KOPT-K1 (cell line): ENCODE results near the gene TNFRSF19.

ENCODE experiments used
- H3K27ac ChIP-seq: fragments of 200-600 bp; sonication (generic); 2 replicates; pipeline ENCODE4 v1.5.1; 2016; ENCODE audit warnings: antibody characterized with exemption, mild to moderate bottlenecking, low read depth, low read length; ENCODE audit not compliant: poor library complexity, severe bottlenecking
- H3K36me3 ChIP-seq: fragments of 200-600 bp; sonication (generic); 2 replicates; pipeline ENCODE4 v1.5.1; 2017; ENCODE audit warnings: antibody characterized with exemption, mild to moderate bottlenecking, low read length, moderate library complexity; ENCODE audit not compliant: insufficient read depth
- H3K9me3 ChIP-seq: fragments of 200-600 bp; sonication (generic); 2 replicates; pipeline ENCODE4 v1.5.1; 2017; ENCODE audit warnings: antibody characterized with exemption, low read length, mild to moderate bottlenecking; ENCODE audit not compliant: insufficient read depth, poor library complexity, severe bottlenecking

The TNFRSF19 gene

DNA sequence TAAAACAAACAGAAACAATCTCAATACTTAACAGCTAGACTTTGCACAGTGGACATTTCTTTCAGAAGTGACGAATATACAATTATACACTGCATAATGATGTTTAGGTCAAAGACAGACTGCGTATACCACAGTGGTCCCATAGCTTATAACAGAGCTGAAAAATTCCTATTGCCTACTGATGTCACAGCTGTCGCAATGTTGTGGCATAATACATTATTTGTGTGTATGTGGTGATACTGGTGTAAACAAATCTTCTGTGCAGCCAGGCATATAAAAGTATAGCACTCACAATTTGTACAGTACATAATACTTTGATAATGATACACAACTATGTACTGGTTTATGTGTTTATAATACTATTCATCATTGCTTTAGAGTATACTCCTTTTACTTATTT lies 116.7 kb downstream of the TNFRSF19 start:
- Histone ChIP-seq H3K27ac (no peak overlapping the region), H3K9me3 (peaks cover 26% of the 10 kb centered on the region), H3K36me3 (no peaks in the 10 kb centered on the region)

DNA sequence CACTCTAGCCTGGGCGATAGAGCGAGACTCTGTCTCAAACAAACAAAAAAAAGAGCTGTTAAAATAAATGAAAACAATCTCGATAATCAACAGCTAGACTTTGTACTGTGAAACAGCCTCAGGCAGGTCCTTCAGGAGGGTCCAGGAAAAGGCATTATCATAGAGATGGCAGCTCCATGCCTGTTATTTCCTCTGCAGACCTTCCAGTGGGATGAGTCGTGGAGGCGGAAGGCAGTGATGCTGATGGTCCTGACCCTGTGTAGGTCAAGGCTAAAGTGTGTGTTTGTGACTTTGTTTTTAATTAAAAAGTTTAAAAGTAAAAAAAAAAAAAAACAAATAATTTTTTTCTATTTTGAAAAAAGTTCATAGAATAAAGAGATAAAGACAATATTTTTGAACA lies 117.4 kb downstream of the TNFRSF19 start:
- Histone ChIP-seq H3K27ac (no peak overlapping the region), H3K9me3 (peaks cover 26% of the 10 kb centered on the region), H3K36me3 (no peaks in the 10 kb centered on the region)

DNA sequence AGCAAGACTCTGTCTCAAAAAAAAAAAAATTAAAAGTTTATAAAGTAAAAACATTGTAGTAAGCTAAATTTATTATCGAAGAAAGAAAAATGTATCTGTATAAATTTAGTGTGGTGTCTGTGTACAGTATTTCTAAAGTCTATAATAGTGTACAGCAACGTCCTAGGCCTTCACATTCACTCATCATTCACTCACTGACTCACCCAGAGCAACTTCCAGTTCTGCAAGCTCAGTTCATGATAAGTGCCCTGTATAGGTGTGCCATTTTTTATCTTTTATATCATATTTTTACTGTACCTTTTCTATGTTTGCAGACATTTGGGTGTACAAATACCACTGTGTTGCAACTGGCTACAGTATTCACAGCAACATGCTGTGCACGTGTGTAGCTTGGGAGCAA lies 118.1 kb downstream of the TNFRSF19 start:
- H3K9me3 ChIP-seq, result peaks cover 26% of the 10 kb centered on the region

DNA sequence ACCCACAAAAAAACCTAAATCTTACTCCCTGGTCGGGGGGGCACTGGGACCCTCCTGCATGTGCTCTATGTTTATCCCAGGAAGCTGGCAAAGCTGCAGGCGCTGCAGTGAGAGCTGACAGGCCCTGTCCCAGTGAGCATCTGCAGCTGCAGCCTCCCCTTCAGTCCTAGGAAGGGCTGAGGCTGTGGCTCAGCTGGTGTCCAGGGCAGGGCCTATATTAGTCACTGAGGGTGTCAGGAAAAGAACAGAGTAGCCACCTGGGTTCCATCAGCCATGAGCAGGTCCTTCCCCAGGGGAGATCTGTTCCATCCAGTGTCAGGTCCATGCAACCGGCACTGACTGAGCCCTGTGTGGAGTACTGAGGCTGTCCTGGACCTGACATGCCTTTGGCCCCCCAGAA lies 120.5 kb downstream of the TNFRSF19 start:
- Histone ChIP-seq H3K36me3 (no peaks in the 10 kb centered on the region), H3K9me3 (peaks cover 4% of the 10 kb centered on the region), H3K27ac (no peak overlapping the region)

More for the DNA sequence above, 118.1 kb downstream of the TNFRSF19 start:
- Histone ChIP-seq H3K27ac (no peak overlapping the region), H3K36me3 (no peaks in the 10 kb centered on the region)

DNA sequence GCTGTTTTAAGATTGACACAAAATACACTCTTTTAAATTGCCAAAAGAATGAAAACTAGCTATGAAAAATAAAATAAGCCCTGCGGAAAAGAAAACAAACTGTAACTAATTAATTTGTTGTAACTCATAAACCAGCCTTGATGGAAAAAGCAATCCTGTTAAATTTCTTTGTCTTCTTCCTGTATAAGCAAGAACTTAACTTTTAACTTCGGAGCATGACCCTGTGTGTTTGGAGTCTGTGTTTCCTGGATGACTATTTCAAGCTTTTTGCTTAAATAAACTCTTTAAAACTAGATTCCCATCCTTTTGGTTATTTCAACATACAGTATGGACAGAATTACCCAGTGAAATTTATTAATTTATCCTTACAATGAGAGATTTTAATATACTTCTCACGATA lies 122.6 kb downstream of the TNFRSF19 start:
- no peaks in the 10 kb centered on the region for H3K36me3 ChIP-seq
- no peak overlapping the region for H3K27ac ChIP-seq
- no peaks in the 10 kb centered on the region for H3K9me3 ChIP-seq

DNA sequence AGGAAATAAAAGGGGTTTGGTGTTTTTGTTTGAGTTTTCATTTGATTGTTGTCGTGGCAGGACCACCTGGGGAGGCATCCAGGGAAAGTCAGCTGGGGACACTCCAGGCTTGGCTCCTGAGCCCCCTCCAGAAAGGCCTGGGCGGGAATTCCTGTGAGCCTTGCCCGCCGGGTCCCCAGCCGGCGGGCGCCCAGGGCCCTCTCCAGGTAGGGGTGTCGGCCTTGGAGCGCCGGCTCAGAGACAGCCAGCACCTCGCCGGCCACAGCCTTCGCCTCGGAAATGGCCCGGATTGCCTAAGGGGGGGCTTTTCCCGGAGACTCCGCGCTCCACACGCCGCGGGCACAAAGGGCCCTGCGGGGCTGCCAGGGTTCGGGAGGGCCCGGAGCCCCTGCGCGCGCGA lies 125.0 kb downstream of the TNFRSF19 start:
- no peaks in the 10 kb centered on the region for H3K36me3 ChIP-seq
- no peaks in the 10 kb centered on the region for H3K9me3 ChIP-seq
- H3K27ac ChIP-seq, result no peak overlapping the region

DNA sequence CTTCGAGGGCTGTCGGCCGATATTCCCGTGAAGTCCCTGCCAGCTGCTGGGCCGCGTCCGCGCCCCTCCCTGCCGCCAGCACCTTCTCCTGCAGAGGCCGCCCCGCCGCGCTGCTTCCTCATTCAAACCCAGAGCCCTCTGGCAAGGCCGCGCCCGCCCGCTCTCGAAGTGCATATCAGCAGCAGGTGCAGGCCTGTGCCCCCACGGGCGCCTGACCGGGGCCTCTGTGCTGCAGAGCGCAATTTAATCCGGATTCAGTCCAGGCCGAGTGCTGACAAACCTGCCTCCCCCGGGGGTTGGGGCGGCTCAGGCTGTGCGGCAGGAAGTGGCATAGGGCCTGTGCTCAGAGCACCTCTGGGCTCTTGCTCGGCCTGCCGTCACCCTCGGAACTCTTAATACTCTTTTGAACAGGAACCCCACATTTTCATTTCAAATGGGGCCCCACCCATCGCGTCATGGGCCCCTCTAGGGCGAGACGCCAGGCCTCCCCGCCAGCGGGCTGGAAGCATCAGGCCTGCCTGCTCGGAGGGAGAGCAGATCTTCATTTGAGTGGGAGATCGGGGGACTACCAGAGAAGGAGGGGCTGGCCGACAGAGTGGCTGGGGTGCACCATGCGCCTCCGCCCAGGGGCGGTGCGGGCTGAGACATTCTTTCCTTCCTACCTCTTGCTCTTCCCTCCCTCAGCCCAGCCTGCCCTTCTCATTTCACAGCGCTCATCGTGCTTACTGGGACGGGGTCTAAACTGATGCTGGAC lies 125.7 kb downstream of the TNFRSF19 start:
- Histone ChIP-seq H3K27ac (no peak overlapping the region), H3K9me3 (no peaks in the 10 kb centered on the region), H3K36me3 (no peaks in the 10 kb centered on the region)

DNA sequence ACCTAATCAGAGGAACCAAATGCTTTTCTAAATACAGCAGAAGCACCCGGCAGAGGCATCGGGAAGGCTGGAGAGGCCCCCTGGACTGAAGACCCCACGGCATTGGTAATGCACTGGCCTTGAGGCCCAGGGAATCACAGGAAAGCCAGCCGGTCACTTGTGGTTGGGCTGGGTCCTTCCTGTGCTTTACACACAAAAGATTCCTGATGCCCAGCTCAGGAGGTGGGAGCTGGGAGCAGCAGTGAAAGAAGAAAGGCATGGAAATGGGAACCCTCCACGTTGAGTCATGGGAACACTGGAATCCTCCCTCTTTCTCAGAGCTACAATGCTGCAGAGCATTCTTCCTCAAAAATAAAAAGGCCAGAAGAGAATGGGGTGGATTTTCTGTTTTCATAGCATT lies 126.4 kb downstream of the TNFRSF19 start:
- no peaks in the 10 kb centered on the region for H3K36me3 ChIP-seq
- no peaks in the 10 kb centered on the region for H3K9me3 ChIP-seq
- H3K27ac ChIP-seq, result no peak overlapping the region

DNA sequence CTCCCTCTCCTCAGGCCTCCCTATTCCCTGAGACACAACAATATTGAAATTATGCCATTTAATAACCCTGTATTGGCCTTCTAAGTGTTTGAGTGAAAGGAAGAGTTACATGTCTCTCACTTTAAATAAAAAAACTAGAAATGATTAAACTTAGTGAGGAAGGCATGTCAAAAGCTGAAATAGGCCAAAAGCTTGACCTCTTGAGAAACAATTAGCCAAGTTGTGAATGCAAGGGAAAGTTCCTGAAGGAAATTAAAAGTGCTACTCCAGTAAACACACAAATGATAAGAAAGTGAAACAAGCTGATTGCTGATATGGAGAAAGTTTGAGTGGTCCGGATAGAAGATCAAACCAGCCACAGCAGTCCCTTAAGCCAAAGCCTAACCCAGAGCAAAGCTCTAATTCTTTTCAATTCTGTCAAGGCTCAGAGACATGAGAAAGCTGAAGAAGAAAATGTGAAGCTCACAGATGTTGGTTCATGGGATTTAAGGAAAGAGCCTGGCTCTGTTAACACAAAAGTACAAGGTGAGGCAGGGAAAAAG lies 127.6 kb downstream of the TNFRSF19 start:
- Histone ChIP-seq H3K9me3 (no peaks in the 10 kb centered on the region), H3K27ac (no peak overlapping the region), H3K36me3 (no peaks in the 10 kb centered on the region)

DNA sequence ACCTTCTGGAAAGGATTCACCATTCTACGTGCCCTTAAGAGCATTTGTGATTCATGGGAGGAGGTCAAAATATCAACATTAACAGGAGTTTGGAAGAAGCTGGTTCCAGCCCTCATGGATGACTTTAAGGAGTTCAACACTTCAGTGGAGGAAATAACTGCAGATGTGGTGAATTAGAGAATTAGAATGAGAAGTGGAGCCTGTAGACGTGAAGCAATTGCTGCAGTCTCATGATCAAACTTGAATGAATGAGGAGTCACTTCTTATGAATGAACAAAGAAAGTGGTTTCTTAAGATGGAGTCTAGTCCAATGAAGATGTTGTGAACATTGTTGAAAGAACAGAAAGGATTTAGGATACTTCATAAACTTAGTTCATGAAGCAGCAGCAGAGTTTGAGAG lies 129.1 kb downstream of the TNFRSF19 start:
- no peak overlapping the region for H3K27ac ChIP-seq
- no peaks in the 10 kb centered on the region for H3K36me3 ChIP-seq
- H3K9me3 ChIP-seq, result no peaks in the 10 kb centered on the region

DNA sequence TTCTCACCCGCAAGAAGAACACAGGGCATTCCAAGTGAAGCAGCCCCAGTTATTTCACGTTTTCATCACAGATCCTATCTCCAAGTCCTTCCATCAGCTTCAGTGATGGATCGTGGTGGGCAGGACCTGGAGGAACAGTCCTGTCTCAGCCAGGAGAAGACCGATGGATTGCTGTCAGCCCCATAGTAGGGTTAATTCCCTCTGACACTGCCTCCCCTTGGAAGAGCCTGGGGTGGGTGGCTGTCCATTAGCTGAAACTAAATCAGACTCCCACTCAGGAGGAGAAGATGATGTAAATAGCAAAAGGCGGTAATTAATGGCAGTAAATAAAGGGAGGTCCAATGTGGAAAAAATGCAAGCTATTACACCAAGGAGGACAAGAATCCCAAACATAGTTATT lies 131.0 kb downstream of the TNFRSF19 start:
- H3K36me3 ChIP-seq, result no peaks in the 10 kb centered on the region

DNA sequence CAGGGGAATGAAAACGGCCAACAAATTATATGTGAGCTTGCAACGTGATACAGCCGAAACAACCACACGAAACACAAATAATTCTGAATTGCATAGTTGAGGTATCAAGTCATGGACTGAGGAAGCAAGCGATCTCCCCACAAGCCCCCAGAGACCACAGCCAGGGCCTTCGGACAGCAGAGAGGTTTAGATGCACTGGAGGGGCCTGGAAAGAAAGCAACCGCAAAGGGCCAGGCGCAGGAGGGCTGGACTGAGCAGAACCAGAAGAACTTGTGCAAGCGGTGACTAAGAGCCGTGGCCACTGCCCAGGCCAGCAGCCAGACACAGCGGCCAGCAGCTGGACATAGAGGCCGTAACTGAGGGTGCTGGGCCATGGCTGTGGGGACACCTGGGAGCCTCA lies 131.4 kb downstream of the TNFRSF19 start:
- H3K9me3 ChIP-seq, result no peaks in the 10 kb centered on the region
- H3K36me3 ChIP-seq, result no peaks in the 10 kb centered on the region
- H3K27ac ChIP-seq, result no peak overlapping the region

More for the DNA sequence above, 131.0 kb downstream of the TNFRSF19 start:
- Histone ChIP-seq H3K27ac (no peak overlapping the region), H3K9me3 (no peaks in the 10 kb centered on the region)

DNA sequence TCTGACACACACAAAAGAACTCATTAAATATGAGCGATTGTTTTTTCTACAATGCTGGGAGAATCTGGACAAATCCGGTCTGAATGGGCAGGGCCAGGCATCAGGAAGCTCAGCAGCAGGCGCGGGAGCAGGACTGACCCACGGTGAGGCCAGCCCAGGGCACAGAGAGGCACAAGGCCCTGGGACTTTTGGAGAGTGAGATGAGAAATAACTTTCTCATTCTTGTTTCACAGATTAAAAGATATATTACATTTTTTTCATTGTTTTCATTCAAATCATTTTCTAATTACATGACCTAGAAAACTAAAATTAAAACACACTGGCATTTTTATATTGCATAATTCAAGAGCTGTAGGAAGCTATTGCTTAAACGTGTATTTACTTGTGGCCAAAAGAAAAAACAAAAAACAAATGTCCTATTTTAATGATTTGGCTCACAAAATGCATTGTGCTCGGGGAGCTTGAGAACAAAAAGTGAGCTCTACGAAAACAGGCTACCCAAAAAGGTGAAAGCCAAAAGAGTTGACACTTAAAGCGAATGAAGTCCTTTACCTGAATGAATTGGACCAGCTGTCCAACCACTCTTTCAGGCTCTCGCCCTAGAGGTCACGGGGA lies 133.1 kb downstream of the TNFRSF19 start:
- Histone ChIP-seq H3K36me3 (no peaks in the 10 kb centered on the region), H3K9me3 (no peaks in the 10 kb centered on the region), H3K27ac (no peak overlapping the region)

DNA sequence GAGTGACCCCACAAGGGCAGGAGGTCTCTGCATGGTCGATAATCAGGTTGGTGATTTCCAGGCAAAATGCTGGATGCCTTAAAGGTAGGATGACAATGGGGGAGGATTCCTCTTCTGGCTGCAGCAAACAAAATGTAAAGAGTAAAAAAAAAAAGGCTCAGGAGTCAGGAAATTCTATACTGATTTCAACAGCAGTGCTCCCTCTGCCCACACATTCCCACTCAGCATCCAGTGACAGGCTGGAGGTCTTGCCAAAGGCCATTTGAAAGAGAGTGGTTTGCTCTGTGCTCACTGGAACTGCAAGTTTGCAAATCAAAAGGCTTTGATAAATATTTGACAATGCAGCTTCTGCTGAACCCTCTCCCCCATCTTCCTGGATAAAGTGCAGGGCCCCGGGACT lies 135.4 kb downstream of the TNFRSF19 start:
- Histone ChIP-seq H3K27ac (no peak overlapping the region), H3K36me3 (no peaks in the 10 kb centered on the region), H3K9me3 (no peaks in the 10 kb centered on the region)

DNA sequence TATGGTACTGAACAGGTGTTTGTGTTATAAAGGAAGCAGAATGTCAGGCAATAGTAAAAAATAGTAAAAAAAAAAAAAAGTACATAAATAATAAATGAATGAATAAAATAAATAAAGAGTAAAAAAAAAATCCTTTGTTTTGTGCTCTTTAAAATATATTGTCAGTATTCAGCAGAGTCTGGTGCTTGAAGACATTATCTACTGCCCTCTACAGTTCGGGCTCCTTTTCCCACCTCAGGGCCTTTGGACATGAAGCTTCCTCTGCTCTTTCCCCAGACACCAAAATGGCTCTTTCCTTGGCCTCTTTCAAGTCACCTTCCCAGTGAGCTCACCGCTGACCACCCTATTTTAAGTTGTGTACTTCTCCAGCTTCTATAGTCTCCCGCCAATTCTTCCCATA lies 137.5 kb downstream of the TNFRSF19 start:
- no peaks in the 10 kb centered on the region for H3K9me3 ChIP-seq
- no peak overlapping the region for H3K27ac ChIP-seq
- H3K36me3 ChIP-seq, result no peaks in the 10 kb centered on the region

DNA sequence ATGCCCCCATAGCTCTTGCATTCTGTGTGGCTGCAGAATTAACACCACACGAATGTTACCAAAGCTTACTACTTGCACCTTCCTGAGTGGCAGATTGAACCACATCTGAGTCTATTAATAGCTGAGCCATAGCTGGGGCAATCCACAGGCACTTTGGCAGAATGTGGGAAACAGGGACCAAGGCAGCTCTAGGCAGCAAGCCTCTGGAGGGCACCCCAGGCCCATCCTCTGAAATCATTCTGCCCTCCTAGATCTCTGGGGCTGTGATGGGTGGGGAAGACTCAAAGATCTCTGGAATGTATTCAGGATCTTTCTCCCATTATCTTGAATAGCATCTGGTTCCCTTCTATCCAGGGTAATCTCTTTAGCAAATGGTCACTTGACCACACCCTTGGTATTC lies 139.3 kb downstream of the TNFRSF19 start:
- Histone ChIP-seq H3K27ac (no peak overlapping the region), H3K36me3 (no peaks in the 10 kb centered on the region), H3K9me3 (peaks cover 4% of the 10 kb centered on the region)
